ENCODE data around the gene EYA2. TPM values are rescaled to one million over a fixed set of nuclear protein-coding genes. Genes with fewer than 3 reads are reported as not detected.

The EYA2 gene
- total RNA-seq, 1 experiment from 2014 or later: 0.74 TPM

- no peaks in the 10 kb centered on the region for H3K23me2 ChIP-seq (ENCODE audit: insufficient read length, low read depth, low read length, poor library complexity, severe bottlenecking)
- no peak overlapping the region for H3K23ac ChIP-seq (ENCODE audit: insufficient read length, low read depth, low read length)
- Mint-ChIP-seq H3K4me3 (no peak overlapping the region), H3K27me3 (ENCODE audit: low read depth) (peaks cover 3% of the 10 kb centered on the region), H3K27ac (no peak overlapping the region), H3K36me3 (ENCODE audit: insufficient read depth in 1 of 3, low read depth in 3 of 3) (peaks cover 0 to 2% (median 0%) of the 10 kb centered on the region in 3 experiments; a peak in 1 of 7 replicates), H3K4me1 (peaks cover 15% of the 10 kb centered on the region in 2 experiments), H3K9me3 (no peaks in the 10 kb centered on the region; a peak in 1 of 5 replicates)
- no peak overlapping the region for H2AK5ac ChIP-seq (ENCODE audit: insufficient read length, low read length)
- H4K91ac ChIP-seq (ENCODE audit: insufficient read length, low read depth, low read length): no peak overlapping the region
- TF ChIP-seq CTCF (conservative IDR thresholded peaks at IDR 0.05): no peak
- no peak overlapping the region for H3K14ac ChIP-seq (ENCODE audit: insufficient read depth, low read length)
- no peak overlapping the region for H3K4me2 ChIP-seq (ENCODE audit: insufficient read depth, insufficient read length, low read length)
- no peak overlapping the region for H3K27ac ChIP-seq (ENCODE audit: insufficient read length, low read depth, low read length)
- no peak overlapping the region for H3K4ac ChIP-seq (ENCODE audit: low read depth, low read length)
- H2BK15ac ChIP-seq (ENCODE audit: low read depth, low read length): no peak overlapping the region
- no peaks in the 10 kb centered on the region for H3K79me1 ChIP-seq (ENCODE audit: insufficient read depth, low read depth, low read length, poor library complexity, severe bottlenecking)
- H2AFZ ChIP-seq (ENCODE audit: low read length): no peak overlapping the region
- no peak overlapping the region for H4K5ac ChIP-seq (ENCODE audit: insufficient read length, low read depth, low read length)
- no peak overlapping the region for H2BK5ac ChIP-seq (ENCODE audit: insufficient read length, low read length)
- H2BK12ac ChIP-seq (ENCODE audit: insufficient read length, low read depth, low read length): no peak overlapping the region
- no peak overlapping the region for H3K9ac ChIP-seq (ENCODE audit: extremely low read depth, insufficient read length, low read length)
- no peaks in the 10 kb centered on the region for H3K79me2 ChIP-seq (ENCODE audit: insufficient read depth, low read length)
- no peak overlapping the region for H2BK120ac ChIP-seq (ENCODE audit: low read depth, low read length, poor library complexity, severe bottlenecking)
- H3K4me1 ChIP-seq (ENCODE audit: insufficient read depth, low read length): no peaks in the 10 kb centered on the region
- no peak overlapping the region for H3K56ac ChIP-seq (ENCODE audit: insufficient read length, low read depth, low read length)
- H3K9me3 ChIP-seq (ENCODE audit: control insufficient read depth, low read depth, low read length): no peaks in the 10 kb centered on the region
- no peaks in the 10 kb centered on the region; the same call in 1 of the 2 replicates for H3K27me3 ChIP-seq (ENCODE audit: insufficient read depth, low read length)
- no peak overlapping the region for H3K18ac ChIP-seq (ENCODE audit: insufficient read length, low read depth, low read length)
- H2BK20ac ChIP-seq (ENCODE audit: low read depth, low read length, poor library complexity, severe bottlenecking): no peak overlapping the region
- H3T11ph ChIP-seq (ENCODE audit: low read length): no peak overlapping the region
- no peak for DNase-seq
- H4K8ac ChIP-seq (replicated peaks; ENCODE audit: insufficient read length, low read depth, low read length): no peak overlapping the region
- no CpG with 5 or more reads among the region's 3 CpGs for WGBS (ENCODE audit: extremely low coverage, insufficient read length, low lambda C conversion rate)
- H4K20me1 ChIP-seq (ENCODE audit: control insufficient read depth, insufficient read depth, insufficient read length): no peaks in the 10 kb centered on the region
Measured at GRCh38 chr20:46948081-46948480, 53.4 kb downstream of the EYA2 start.
